ENCODE measurements around the gene AMOTL2. TPM values are rescaled to one million over a fixed set of nuclear protein-coding genes. Genes with fewer than 3 reads are reported as not detected.

AMOTL2 gene
- total and polyA plus RNA-seq, 2 donors (not counting 3 experiments of a cell fraction or from before 2014, with no cell fraction given), result 130 to 145 TPM

DNA sequence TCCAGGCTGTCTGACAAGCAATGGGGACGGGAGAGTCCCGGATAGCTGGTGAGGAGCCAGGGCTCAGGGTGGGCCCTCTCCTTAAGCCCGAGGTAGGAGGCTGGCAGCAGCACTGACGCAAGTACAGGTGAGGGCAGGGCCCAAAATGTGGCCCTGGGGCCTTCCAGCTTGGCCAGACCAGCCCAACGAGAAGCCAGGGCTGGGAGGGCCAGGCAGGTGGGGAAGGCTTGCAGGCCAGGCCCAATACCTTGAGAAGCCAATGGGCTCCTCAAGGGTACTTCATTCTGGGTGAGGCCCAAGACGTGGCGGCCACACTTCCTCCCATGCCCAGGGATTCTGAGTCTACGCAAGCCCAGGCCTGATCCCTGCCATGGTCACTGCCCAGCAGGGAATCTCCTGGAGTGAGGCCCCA is 37.2 kb downstream of the AMOTL2 start:
- CTCF ChIA-PET, result interaction anchor here (0.6 kb wide), 1 partner anchor 31 kb away, joined by 3 read pairs; no protein-coding TSS in a partner anchor
- DNase-seq (ENCODE audit: low read depth, low spot score), result no peak
- intact Hi-C loops (cut with micrococcal nuclease) (no loop called here), dilution Hi-C loops (cut with MboI; ENCODE audit: extremely low pct_ligation_motif_present, low sequenced_read_pairs) (no loop called here)
- H3K4me1 ChIP-seq (ENCODE audit: control insufficient read depth, extremely low read depth, insufficient read depth, low read length), result peaks cover 6% of the 10 kb centered on the region
- no peaks in the 10 kb centered on the region for H3K9me3 ChIP-seq (replicated peaks; ENCODE audit: control insufficient read depth, insufficient read depth, low read length)
- H3K9ac ChIP-seq (replicated peaks; ENCODE audit: extremely low read depth, insufficient read depth, low read length), result no peak overlapping the region
- H2AFZ ChIP-seq (ENCODE audit: low read depth, low read length), result no peak overlapping the region
- no peaks in the 10 kb centered on the region for H3K79me2 ChIP-seq (ENCODE audit: control insufficient read depth, insufficient read depth, low read length)
- TF ChIP-seq MYC (IDR thresholded peaks at IDR 0.05; ENCODE audit: low read depth, low read length), result no peak
- no peaks in the 10 kb centered on the region for H3K36me3 ChIP-seq (ENCODE audit: control insufficient read depth in 2 of 2, extremely low read depth in 1 of 2, insufficient read depth in 2 of 2, low read length in 2 of 2)
- BruUV-seq (replicated peaks), result no TSS peak
- no peak overlapping the region for H3K27ac ChIP-seq (ENCODE audit: insufficient read depth, low read depth, low read length)
- no peak overlapping the region for H3K4me3 ChIP-seq (replicated peaks in 1 of 3; ENCODE audit: insufficient read depth in 1 of 3, low read depth in 1 of 3, low read length in 3 of 3)
- H3K4me2 ChIP-seq (ENCODE audit: insufficient read depth, low read length), result no peak overlapping the region
- no peaks in the 10 kb centered on the region for H3K27me3 ChIP-seq (ENCODE audit: control insufficient read depth in 2 of 2, insufficient read depth in 2 of 2, low read length in 2 of 2)
- FAIRE-seq, result no peak
- POLR2A ChIA-PET, result no interaction called here
- H3K9me1 ChIP-seq (replicated peaks; ENCODE audit: control insufficient read depth, extremely low read depth, insufficient read depth, low read length), result no peaks in the 10 kb centered on the region
- no peaks in the 10 kb centered on the region for H4K20me1 ChIP-seq (replicated peaks; ENCODE audit: control insufficient read depth, extremely low read depth, insufficient read depth, low read length)

DNA sequence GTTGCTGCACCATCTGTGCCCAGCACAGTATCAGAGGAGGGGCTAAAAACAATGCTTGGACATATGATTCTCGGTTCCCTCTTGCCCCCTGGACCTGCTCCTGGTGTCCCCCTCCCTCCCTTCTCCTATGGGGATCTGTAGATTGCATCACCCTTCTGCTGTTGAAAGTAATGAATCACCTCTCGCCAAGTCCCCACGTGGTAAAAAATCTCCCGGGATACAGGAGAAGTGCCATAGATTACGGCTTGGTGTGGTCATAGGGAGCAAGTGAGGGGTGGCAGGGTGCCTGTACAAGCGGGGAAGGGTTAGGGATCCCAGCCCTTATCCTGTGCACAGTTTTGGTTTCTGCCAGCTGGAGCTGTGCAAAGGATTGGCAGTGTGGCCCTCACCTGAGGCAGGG is 37.7 kb downstream of the AMOTL2 start:
- H3K9me3 ChIP-seq (replicated peaks; ENCODE audit: control insufficient read depth, insufficient read depth, low read length), result no peaks in the 10 kb centered on the region
- H3K36me3 ChIP-seq (ENCODE audit: control insufficient read depth in 2 of 2, extremely low read depth in 1 of 2, insufficient read depth in 2 of 2, low read length in 2 of 2), result no peaks in the 10 kb centered on the region
- FAIRE-seq (no peak), DNase-seq (ENCODE audit: low read depth, low spot score) (no peak)
- TF ChIP-seq MYC (IDR thresholded peaks at IDR 0.05; ENCODE audit: low read depth, low read length), result no peak
- no peak for TF ChIP-seq EZH2 (IDR thresholded peaks at IDR 0.05; ENCODE audit: borderline replicate concordance, low read depth, low read length, severe bottlenecking)
- no peak for TF ChIP-seq FOS (IDR thresholded peaks at IDR 0.05; ENCODE audit: borderline replicate concordance, insufficient read depth, low read length)
- TF ChIP-seq, protein P1, sequence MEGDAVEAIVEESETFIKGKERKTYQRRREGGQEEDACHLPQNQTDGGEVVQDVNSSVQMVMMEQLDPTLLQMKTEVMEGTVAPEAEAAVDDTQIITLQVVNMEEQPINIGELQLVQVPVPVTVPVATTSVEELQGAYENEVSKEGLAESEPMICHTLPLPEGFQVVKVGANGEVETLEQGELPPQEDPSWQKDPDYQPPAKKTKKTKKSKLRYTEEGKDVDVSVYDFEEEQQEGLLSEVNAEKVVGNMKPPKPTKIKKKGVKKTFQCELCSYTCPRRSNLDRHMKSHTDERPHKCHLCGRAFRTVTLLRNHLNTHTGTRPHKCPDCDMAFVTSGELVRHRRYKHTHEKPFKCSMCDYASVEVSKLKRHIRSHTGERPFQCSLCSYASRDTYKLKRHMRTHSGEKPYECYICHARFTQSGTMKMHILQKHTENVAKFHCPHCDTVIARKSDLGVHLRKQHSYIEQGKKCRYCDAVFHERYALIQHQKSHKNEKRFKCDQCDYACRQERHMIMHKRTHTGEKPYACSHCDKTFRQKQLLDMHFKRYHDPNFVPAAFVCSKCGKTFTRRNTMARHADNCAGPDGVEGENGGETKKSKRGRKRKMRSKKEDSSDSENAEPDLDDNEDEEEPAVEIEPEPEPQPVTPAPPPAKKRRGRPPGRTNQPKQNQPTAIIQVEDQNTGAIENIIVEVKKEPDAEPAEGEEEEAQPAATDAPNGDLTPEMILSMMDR (IDR thresholded peaks at IDR 0.05; ENCODE audit: extremely low read depth in 1 of 2, insufficient read depth in 1 of 2, low read depth in 1 of 2, low read length in 2 of 2), result no peak
- TF ChIP-seq POLR2A (IDR thresholded peaks at IDR 0.05; ENCODE audit: low read depth, low read length), result no peak
- no peak for TF ChIP-seq GATA2 (IDR thresholded peaks at IDR 0.05; ENCODE audit: insufficient read depth, insufficient read length, low read depth, low read length)
- no peak for TF ChIP-seq JUN (IDR thresholded peaks at IDR 0.05; ENCODE audit: borderline replicate concordance, insufficient read depth, insufficient read length, low read depth)
- no peak overlapping the region for H3K4me3 ChIP-seq (replicated peaks in 1 of 3; ENCODE audit: insufficient read depth in 1 of 3, low read depth in 1 of 3, low read length in 3 of 3)
- CTCF ChIA-PET, result interaction anchor here (0.6 to 1.0 kb wide), 2 partner anchors 30 to 42 kb away, joined by 3 to 5 read pairs; no protein-coding TSS in a partner anchor
- no peak overlapping the region for H3K9ac ChIP-seq (replicated peaks; ENCODE audit: extremely low read depth, insufficient read depth, low read length)
- intact Hi-C loops (cut with micrococcal nuclease), result no loop called here
- H2AFZ ChIP-seq (ENCODE audit: low read depth, low read length), result no peak overlapping the region
- H3K27me3 ChIP-seq (ENCODE audit: control insufficient read depth in 2 of 2, insufficient read depth in 2 of 2, low read length in 2 of 2), result no peaks in the 10 kb centered on the region
- no peaks in the 10 kb centered on the region for H3K9me1 ChIP-seq (replicated peaks; ENCODE audit: control insufficient read depth, extremely low read depth, insufficient read depth, low read length)
- POLR2A ChIA-PET, result no interaction called here
- H3K79me2 ChIP-seq (ENCODE audit: control insufficient read depth, insufficient read depth, low read length), result no peaks in the 10 kb centered on the region
- no TSS peak for BruUV-seq (replicated peaks)
- H3K4me1 ChIP-seq (ENCODE audit: control insufficient read depth, extremely low read depth, insufficient read depth, low read length), result peaks cover 6% of the 10 kb centered on the region
- dilution Hi-C loops (cut with MboI; ENCODE audit: extremely low pct_ligation_motif_present, low sequenced_read_pairs), result no loop called here
- H3K27ac ChIP-seq (ENCODE audit: insufficient read depth, low read depth, low read length), result no peak overlapping the region
- no peaks in the 10 kb centered on the region for H4K20me1 ChIP-seq (replicated peaks; ENCODE audit: control insufficient read depth, extremely low read depth, insufficient read depth, low read length)
- H3K4me2 ChIP-seq (ENCODE audit: insufficient read depth, low read length), result no peak overlapping the region

Data from endothelial cell of umbilical vein (primary cell).